NB4 (cell line): Measurements from ENCODE around the gene NDRG3.

Source experiments
- DNase-seq: peaks from one replicate; pipeline ENCODE4 v3.0.0; 2010; ENCODE audit warnings: low read depth
- H3K4me3 ChIP-seq: one replicate; pipeline ENCODE4 v1.5.1; 2011; ENCODE audit warnings: mild to moderate bottlenecking, low read depth, low read length, moderate library complexity
- MYC ChIP-seq: IDR thresholded peaks from 2 replicates; pipeline ENCODE4 v1.6.1; 2011; ENCODE audit warnings: low read depth, low read length
- POLR2A ChIP-seq: IDR thresholded peaks from 2 replicates; pipeline ENCODE4 v1.6.1; 2011; ENCODE audit warnings: mild to moderate bottlenecking; ENCODE audit not compliant: insufficient read length; ENCODE audit errors: extremely low read depth
- TF ChIP-seq, protein P1 (sequence below): IDR thresholded peaks from 2 replicates; pipeline ENCODE4 v1.6.1; 2011; ENCODE audit warnings: low read depth, low read length
- TF ChIP-seq, protein P2 (sequence below): IDR thresholded peaks from one replicate; pipeline ENCODE4 v1.5.1; 2012; ENCODE audit warnings: low read depth, low read length

Gene NDRG3

DNA sequence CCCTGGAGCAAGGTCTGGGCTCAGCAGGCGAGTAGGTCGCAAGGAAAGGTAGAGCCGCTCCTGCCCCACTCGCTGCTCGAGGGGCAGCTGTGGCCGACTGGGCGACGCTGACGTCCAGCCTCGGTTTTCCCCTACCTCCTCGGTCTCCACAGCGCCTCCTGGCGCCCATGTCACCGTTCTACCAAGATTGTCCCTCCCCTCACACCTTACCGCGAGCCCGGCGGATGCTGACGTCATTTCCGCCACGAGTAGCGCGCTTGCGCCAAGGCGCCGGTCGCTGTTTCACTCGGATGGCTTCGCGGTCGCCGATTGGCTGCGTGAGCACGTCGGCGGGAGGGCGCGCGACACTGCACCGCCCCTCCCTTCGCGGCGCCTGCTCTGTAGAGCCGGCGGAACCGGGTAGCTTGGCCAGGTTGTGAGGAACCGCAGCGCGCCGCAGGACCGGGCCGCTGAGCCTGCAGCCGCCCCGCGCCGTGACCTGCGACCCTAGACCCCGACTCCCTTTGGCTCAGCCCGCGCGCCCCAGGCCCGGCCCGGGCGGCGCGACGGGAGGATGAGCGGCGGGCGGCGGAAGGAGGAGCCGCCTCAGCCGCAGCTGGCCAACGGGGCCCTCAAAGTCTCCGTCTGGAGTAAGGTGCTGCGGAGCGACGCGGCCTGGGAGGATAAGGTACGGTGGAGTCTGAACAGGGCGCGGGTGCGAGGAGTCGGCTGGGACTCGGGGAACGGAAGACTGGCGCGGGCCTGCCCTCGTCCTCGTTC lies 140.3 kb downstream of the NDRG3 start, which contains the start of gene RAB5IF:
Gene RAB5IF (plus strand): TSS at position 381 of the 759 bp plus-strand sequence. CDS start 173 bp downstream, at position 554.
- TF ChIP-seq MYC (peak; percentile 85), POLR2A (peak; percentile 97)
- TF ChIP-seq, protein P1, sequence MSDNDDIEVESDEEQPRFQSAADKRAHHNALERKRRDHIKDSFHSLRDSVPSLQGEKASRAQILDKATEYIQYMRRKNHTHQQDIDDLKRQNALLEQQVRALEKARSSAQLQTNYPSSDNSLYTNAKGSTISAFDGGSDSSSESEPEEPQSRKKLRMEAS: peak; percentile 76
- TF ChIP-seq, protein P2, sequence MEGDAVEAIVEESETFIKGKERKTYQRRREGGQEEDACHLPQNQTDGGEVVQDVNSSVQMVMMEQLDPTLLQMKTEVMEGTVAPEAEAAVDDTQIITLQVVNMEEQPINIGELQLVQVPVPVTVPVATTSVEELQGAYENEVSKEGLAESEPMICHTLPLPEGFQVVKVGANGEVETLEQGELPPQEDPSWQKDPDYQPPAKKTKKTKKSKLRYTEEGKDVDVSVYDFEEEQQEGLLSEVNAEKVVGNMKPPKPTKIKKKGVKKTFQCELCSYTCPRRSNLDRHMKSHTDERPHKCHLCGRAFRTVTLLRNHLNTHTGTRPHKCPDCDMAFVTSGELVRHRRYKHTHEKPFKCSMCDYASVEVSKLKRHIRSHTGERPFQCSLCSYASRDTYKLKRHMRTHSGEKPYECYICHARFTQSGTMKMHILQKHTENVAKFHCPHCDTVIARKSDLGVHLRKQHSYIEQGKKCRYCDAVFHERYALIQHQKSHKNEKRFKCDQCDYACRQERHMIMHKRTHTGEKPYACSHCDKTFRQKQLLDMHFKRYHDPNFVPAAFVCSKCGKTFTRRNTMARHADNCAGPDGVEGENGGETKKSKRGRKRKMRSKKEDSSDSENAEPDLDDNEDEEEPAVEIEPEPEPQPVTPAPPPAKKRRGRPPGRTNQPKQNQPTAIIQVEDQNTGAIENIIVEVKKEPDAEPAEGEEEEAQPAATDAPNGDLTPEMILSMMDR: peak; percentile 85
- peak within 1 kb of the TSS; percentile 93 for H3K4me3 ChIP-seq
- peak; percentile 100 for DNase-seq

DNA sequence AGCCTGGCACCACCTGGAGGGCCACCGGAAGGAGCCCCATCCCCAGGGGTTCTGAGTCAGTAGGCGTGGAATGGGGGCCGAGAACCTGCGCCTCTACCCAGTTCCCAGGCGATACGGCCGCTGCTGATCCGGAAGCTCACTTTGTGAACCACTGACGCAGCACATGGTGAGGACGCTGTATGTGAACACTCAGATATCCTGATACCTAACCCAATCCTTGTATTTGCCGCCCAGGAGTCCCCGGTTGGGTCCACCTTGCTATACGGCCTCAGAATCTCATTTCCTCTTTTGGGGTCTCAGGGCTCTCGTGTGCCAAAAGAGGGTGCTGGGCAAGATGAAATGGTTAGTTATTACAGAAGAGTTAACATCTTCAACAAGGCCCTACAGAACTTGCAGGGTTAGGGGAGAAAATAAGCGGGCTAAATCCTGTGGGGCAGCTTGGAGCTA lies 140.9 kb downstream of the NDRG3 start:
- peak overlapping the region; percentile 76 for H3K4me3 ChIP-seq
- TF ChIP-seq, protein P2: no peak
- peak; percentile 74 for TF ChIP-seq MYC
- TF ChIP-seq, protein P1: peak; percentile 89
- peak; percentile 91 for DNase-seq
